Panc1 (cell line): Measurements from ENCODE around the gene RALGPS1. TPM values are rescaled to one million over a fixed set of nuclear protein-coding genes. Genes with fewer than 3 reads are reported as not detected.

Experiments used
- ATAC-seq: fragments of 200-7000 bp; cut with Tn5 transposase; 2 replicates; pipeline ENCODE4 v1.9.1; 2020; ENCODE audit warnings: mild to moderate bottlenecking, moderate library complexity
- BruUV-seq: library from RNA; stranded (reverse); fragments of 400-500 nt; replicated peaks from 2 replicates; lab custom pipeline; 2021; lab: Mats Ljungman, UMichigan
- CTCF ChIA-PET: fragments of 300-600 bp; sonication (Branson Sonifier 250); formaldehyde crosslinking; loops from one replicate; lab custom pipeline; 2022; ENCODE audit warnings: antibody characterized with exemption; lab: Charles Lee
- POLR2A ChIA-PET: fragments of 300-600 bp; sonication (Branson Sonifier 250); formaldehyde crosslinking; loops from one replicate; lab custom pipeline; 2022; ENCODE audit warnings: antibody characterized with exemption; lab: Charles Lee
- DNase-seq: peaks from one replicate; pipeline ENCODE4 v3.0.0-alpha.2; 2010; ENCODE audit warnings: low read depth, low spot score
- H3K27ac ChIP-seq: 2 replicates; pipeline ENCODE4 v1.5.1; 2011; ENCODE audit warnings: mild to moderate bottlenecking, low read length, inconsistent platforms
- H3K27me3 ChIP-seq: fragments of 200-500 bp; sonication (Bioruptor generic); 2 replicates; pipeline ENCODE4 v1.6.0; 2014; ENCODE audit warnings: low read length, inconsistent platforms; ENCODE audit not compliant: control insufficient read depth, insufficient read depth
- H3K36me3 ChIP-seq: fragments of 200-500 bp; sonication (Bioruptor generic); 2 replicates; pipeline ENCODE4 v1.5.1; 2014; ENCODE audit warnings: inconsistent platforms, mild to moderate bottlenecking, low read length, moderate library complexity; ENCODE audit not compliant: control insufficient read depth, insufficient read depth
- H3K4me1 ChIP-seq: 2 replicates; pipeline ENCODE4 v1.5.1; 2011; ENCODE audit warnings: inconsistent platforms, mild to moderate bottlenecking, low read length, moderate library complexity; ENCODE audit not compliant: control insufficient read depth, insufficient read depth
- H3K4me3 ChIP-seq, 2 experiments: 2 replicates each; pipeline ENCODE4 v1.5.1; 2011 to 2012; ENCODE audit warnings: low read depth in 2 of 2, low read length in 2 of 2, mild to moderate bottlenecking in 2 of 2, inconsistent platforms in 1 of 2, moderate library complexity in 1 of 2
- H3K9me3 ChIP-seq: fragments of 200-500 bp; sonication (Bioruptor generic); 2 replicates; pipeline ENCODE4 v1.5.1; 2014; ENCODE audit warnings: low read depth, mild to moderate bottlenecking, inconsistent platforms, low read length, moderate library complexity; ENCODE audit not compliant: control insufficient read depth, insufficient read depth
- CTCF ChIP-seq: fragments of 450-650 bp; IDR thresholded peaks from 2 replicates; pipeline ENCODE4 v1.5.1; 2017; ENCODE audit warnings: mild to moderate bottlenecking
- POLR2AphosphoS5 ChIP-seq: IDR thresholded peaks from 2 replicates; pipeline ENCODE4 v1.6.1; 2012; ENCODE audit warnings: mild to moderate bottlenecking, low read depth, low read length, moderate library complexity
- REST ChIP-seq, 2 experiments: IDR thresholded peaks; 2 replicates each; pipeline ENCODE4 v1.6.1; 2011 to 2012; ENCODE audit warnings: low read depth in 2 of 2, control low read depth in 1 of 2, low read length in 1 of 2, mild to moderate bottlenecking in 1 of 2, moderate library complexity in 1 of 2; ENCODE audit not compliant: insufficient read depth in 1 of 2
- SIN3A ChIP-seq: IDR thresholded peaks from 2 replicates; pipeline ENCODE4 v1.6.1; 2012; ENCODE audit warnings: low read depth, mild to moderate bottlenecking, low read length, moderate library complexity, borderline replicate concordance; ENCODE audit not compliant: insufficient read depth
- TCF7L2 ChIP-seq: IDR thresholded peaks from 2 replicates; pipeline ENCODE4 v1.6.1; 2011; ENCODE audit warnings: mild to moderate bottlenecking, low read depth, low read length, inconsistent platforms
- in situ Hi-C: cut with HindIII; loops from 2 replicates; pipeline ENCODE4 v1.10.0; 2016; ENCODE audit warnings: low sequenced_read_pairs, low pct_unique_long_range_greater_than_20kb
- intact Hi-C: fragments of 100-400 bp; cut with micrococcal nuclease; formaldehyde crosslinking; loops from one replicate; pipeline ENCODE4 v1.10.0; 2022; ENCODE audit not compliant: unreplicated experiment
- total RNA-seq: library from RNA; stranded (reverse); gene quantifications from one replicate; pipeline ENCODE4 v1.2.1, GENCODE V29; 2021; ENCODE audit not compliant: unreplicated experiment

RALGPS1 gene
- total RNA-seq, 1 experiment from 2014 or later: 7.2 TPM

GRCh38 chr9:126980231-126980630, 65.6 kb downstream of the RALGPS1 start:
- H3K27me3 ChIP-seq: no peaks in the 10 kb centered on the region
- in situ Hi-C loops (no loop called here), intact Hi-C loops (no loop called here)
- POLR2A ChIA-PET: no interaction called here
- no peak overlapping the region for H3K27ac ChIP-seq
- no peaks in the 10 kb centered on the region for H3K36me3 ChIP-seq
- H3K4me3 ChIP-seq: no peak overlapping the region
- H3K4me1 ChIP-seq: no peaks in the 10 kb centered on the region
- TF ChIP-seq POLR2AphosphoS5: no peak
- no peak for TF ChIP-seq SIN3A
- no peak for TF ChIP-seq CTCF
- no peak for TF ChIP-seq REST (IDR thresholded peaks at IDR 0.05; ENCODE audit: insufficient read depth in 1 of 2, low read depth in 2 of 2, low read length in 1 of 2)
- TF ChIP-seq TCF7L2: no peak
- DNase-seq: no peak
- H3K9me3 ChIP-seq: no peaks in the 10 kb centered on the region
- no TSS peak for BruUV-seq
- CTCF ChIA-PET: no interaction called here
- ATAC-seq: no peak

- H3K4me3 ChIP-seq: no peak overlapping the region
- ChIA-PET CTCF (no interaction called here), POLR2A (no interaction called here)
- H3K36me3 ChIP-seq: no peaks in the 10 kb centered on the region
- no peaks in the 10 kb centered on the region for H3K27me3 ChIP-seq
- H3K9me3 ChIP-seq: no peaks in the 10 kb centered on the region
- in situ Hi-C loops: no loop called here
- intact Hi-C loops: no loop called here
- no peak overlapping the region for H3K27ac ChIP-seq
- DNase-seq (no peak), ATAC-seq (no peak)
- H3K4me1 ChIP-seq: no peaks in the 10 kb centered on the region
- BruUV-seq: no TSS peak
- no peak for TF ChIP-seq CTCF
- TF ChIP-seq SIN3A: no peak
- TF ChIP-seq POLR2AphosphoS5: no peak
- TF ChIP-seq TCF7L2: no peak
- TF ChIP-seq REST (IDR thresholded peaks at IDR 0.05; ENCODE audit: insufficient read depth in 1 of 2, low read depth in 2 of 2, low read length in 1 of 2): no peak
Measured at GRCh38 chr9:126981218-126981617, 66.6 kb downstream of the RALGPS1 start.
